ENCODE data around the gene ENG. TPM values are rescaled to one million over a fixed set of nuclear protein-coding genes. Genes with fewer than 3 reads are reported as not detected.
A peak's percentile ranks its signal among the peaks of the same experiment; 100 is the strongest.
"Not testable (repeated sequence)": the region's sequence is repeated elsewhere in the genome, so short reads cannot be mapped to it uniquely, and the experiment has no call there.

The ENG gene
- total RNA-seq, 1 donor: 60.8 TPM

DNA sequence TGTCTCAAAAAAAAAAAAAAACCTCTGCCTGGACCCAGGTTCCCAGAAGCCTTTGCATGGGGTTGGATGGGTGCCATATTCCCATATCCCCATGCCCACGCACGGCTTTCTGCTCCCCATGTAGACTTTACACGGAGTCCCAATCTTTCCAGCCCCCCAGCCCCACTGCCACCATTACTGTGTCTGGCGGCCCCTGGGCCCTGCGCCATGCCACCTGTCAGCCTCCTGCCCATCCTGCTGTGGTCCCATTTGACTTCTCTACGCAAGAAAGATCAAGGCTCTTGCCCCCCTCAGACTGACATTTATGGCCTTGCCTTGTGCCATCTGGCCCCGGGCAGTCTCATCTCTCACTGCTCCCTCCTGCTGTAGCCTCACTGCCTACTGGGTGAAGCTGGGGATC, 29.5 kb upstream of the ENG start:
- Histone ChIP-seq H3K4me3 (ENCODE audit: insufficient read depth, low read length) (no peak overlapping the region), H3K27ac (ENCODE audit: low read depth, low read length) (no peak overlapping the region), H3K36me3 (ENCODE audit: insufficient read depth, low read length) (peaks cover 32% of the 10 kb centered on the region), H3K9me3 (ENCODE audit: low read depth, low read length) (no peaks in the 10 kb centered on the region), H2AFZ (ENCODE audit: low read length) (no peak overlapping the region), H4K20me1 (ENCODE audit: insufficient read depth, low read length) (peaks cover 19% of the 10 kb centered on the region), H3K79me2 (ENCODE audit: insufficient read depth, low read length) (no peaks in the 10 kb centered on the region), H3K4me2 (ENCODE audit: insufficient read depth, low read length) (no peak overlapping the region), H3K4me1 (ENCODE audit: insufficient read depth, low read length) (no peaks in the 10 kb centered on the region), H3K27me3 (ENCODE audit: insufficient read depth, low read length) (no peaks in the 10 kb centered on the region)
- TF ChIP-seq CTCF (IDR thresholded peaks at IDR 0.05; ENCODE audit: extremely low read depth, low read depth, low read length): no peak
- DNase-seq (ENCODE audit: insufficient read length, low spot score, missing footprints): peak; percentile 29

- not testable (repeated sequence) for H3K9me3 ChIP-seq (ENCODE audit: low read depth, low read length); DNase-seq (ENCODE audit: insufficient read length, low spot score, missing footprints); H3K79me2 ChIP-seq (ENCODE audit: insufficient read depth, low read length); H3K4me3 ChIP-seq (ENCODE audit: insufficient read depth, low read length); H2AFZ ChIP-seq (ENCODE audit: low read length); H3K27me3 ChIP-seq (ENCODE audit: insufficient read depth, low read length); H3K27ac ChIP-seq (ENCODE audit: low read depth, low read length); H3K4me2 ChIP-seq (ENCODE audit: insufficient read depth, low read length)
- H3K4me1 ChIP-seq (ENCODE audit: insufficient read depth, low read length): peaks cover 10% of the 10 kb centered on the region
- H3K36me3 ChIP-seq (ENCODE audit: insufficient read depth, low read length): peaks cover 15% of the 10 kb centered on the region
- peaks cover 12% of the 10 kb centered on the region for H4K20me1 ChIP-seq (ENCODE audit: insufficient read depth, low read length)
Observed at GRCh38 chr9:127881715-127882114, 27.3 kb upstream of the ENG start.

GRCh38 chr9:127880143-127880542, 25.7 kb upstream of the ENG start:
- Histone ChIP-seq H2AFZ (ENCODE audit: low read length) (no peak overlapping the region), H3K36me3 (ENCODE audit: insufficient read depth, low read length) (no peaks in the 10 kb centered on the region), H3K79me2 (ENCODE audit: insufficient read depth, low read length) (peaks cover 22% of the 10 kb centered on the region), H4K20me1 (ENCODE audit: insufficient read depth, low read length) (peaks cover 8% of the 10 kb centered on the region), H3K27me3 (ENCODE audit: insufficient read depth, low read length) (no peaks in the 10 kb centered on the region), H3K4me2 (ENCODE audit: insufficient read depth, low read length) (no peak overlapping the region), H3K9me3 (ENCODE audit: low read depth, low read length) (no peaks in the 10 kb centered on the region), H3K27ac (ENCODE audit: low read depth, low read length) (no peak overlapping the region), H3K4me1 (ENCODE audit: insufficient read depth, low read length) (peaks cover 25% of the 10 kb centered on the region), H3K4me3 (ENCODE audit: insufficient read depth, low read length) (no peak overlapping the region)
- TF ChIP-seq CTCF (IDR thresholded peaks at IDR 0.05; ENCODE audit: extremely low read depth, low read depth, low read length): no peak
- no peak for DNase-seq (ENCODE audit: insufficient read length, low spot score, missing footprints)

DNA sequence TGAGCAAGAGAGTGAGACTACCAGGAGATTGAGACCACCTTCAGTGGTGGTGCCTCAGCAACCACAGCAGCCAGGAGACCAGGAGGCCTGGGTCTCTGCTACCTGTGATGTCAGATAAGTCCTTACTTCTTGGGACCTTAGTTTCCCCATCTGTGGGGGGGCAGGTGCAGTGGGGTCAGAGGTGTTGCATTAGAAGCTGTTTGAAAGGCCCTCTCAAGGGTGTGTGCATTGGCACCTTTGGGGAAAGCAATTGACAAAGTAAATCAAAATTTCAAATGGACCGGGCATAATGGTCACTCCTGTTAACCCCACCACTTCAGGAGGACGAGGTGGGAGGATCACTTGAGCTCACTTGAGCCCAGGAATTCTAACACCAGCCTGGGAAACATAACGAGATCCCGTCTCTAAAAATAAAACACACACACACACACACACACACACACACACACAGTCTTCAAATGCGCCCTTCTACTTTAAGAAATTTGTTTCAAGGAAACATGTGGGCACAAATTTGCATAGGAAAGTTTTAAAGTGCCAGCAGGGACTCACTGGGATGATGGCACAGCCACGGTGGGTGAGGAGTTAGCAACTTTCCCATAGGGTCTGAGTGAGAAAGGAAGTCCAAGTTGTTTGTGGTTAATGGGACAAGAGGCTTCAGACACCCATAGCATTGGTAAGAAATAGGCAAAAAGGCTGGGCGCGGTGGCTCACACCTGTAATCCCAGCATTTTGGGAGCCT, 24.4 kb upstream of the ENG start:
- Histone ChIP-seq H2AFZ (ENCODE audit: low read length) (no peak overlapping the region), H3K4me2 (ENCODE audit: insufficient read depth, low read length) (no peak overlapping the region), H3K4me1 (ENCODE audit: insufficient read depth, low read length) (peaks cover 38% of the 10 kb centered on the region), H3K9me3 (ENCODE audit: low read depth, low read length) (no peaks in the 10 kb centered on the region), H3K79me2 (ENCODE audit: insufficient read depth, low read length) (peaks cover 34% of the 10 kb centered on the region), H3K4me3 (ENCODE audit: insufficient read depth, low read length) (no peak overlapping the region), H3K27ac (ENCODE audit: low read depth, low read length) (no peak overlapping the region), H4K20me1 (ENCODE audit: insufficient read depth, low read length) (peaks cover 13% of the 10 kb centered on the region), H3K36me3 (ENCODE audit: insufficient read depth, low read length) (no peaks in the 10 kb centered on the region), H3K27me3 (ENCODE audit: insufficient read depth, low read length) (no peaks in the 10 kb centered on the region)
- DNase-seq (ENCODE audit: insufficient read length, low spot score, missing footprints): peak; percentile 44
- no peak for TF ChIP-seq CTCF (IDR thresholded peaks at IDR 0.05; ENCODE audit: extremely low read depth, low read depth, low read length)
